NK-92 (cell line): ENCODE results near the gene GATA6.

Source experiments
- DNase-seq: peaks from one replicate; lab custom pipeline; 2025; ENCODE audit not compliant: unreplicated experiment; lab: John Stamatoyannopoulos, UW

The GATA6 gene

GRCh38 chr18:22166069-22166950, 3.1 kb upstream of the GATA6 start:
- no peak for DNase-seq

DNA sequence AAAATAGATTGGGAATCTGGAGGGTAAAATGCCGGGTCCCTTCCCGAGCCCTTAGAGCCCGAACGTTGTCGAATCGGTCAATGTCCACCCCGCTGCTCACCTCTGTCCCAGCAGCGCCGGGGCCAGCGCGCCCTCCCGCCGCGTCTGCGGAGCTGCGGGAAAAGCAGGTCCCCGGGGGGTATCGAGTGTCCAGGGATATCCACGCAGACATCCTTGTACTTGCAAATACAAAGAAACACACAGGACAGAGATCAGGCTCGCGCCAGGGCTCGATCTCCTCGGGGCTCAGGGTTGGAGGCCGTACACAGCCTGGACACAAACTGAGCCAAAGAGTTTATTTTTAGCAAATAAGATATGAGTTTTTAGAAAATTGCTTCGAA, 2.3 kb upstream of the GATA6 start:
- DNase-seq: no peak

GRCh38 chr18:22167471-22168241, 1.7 kb upstream of the GATA6 start:
- DNase-seq: no peak

- DNase-seq: no peak
Measured at GRCh38 chr18:22168360-22168921, 948 bp upstream of the GATA6 start.

DNA sequence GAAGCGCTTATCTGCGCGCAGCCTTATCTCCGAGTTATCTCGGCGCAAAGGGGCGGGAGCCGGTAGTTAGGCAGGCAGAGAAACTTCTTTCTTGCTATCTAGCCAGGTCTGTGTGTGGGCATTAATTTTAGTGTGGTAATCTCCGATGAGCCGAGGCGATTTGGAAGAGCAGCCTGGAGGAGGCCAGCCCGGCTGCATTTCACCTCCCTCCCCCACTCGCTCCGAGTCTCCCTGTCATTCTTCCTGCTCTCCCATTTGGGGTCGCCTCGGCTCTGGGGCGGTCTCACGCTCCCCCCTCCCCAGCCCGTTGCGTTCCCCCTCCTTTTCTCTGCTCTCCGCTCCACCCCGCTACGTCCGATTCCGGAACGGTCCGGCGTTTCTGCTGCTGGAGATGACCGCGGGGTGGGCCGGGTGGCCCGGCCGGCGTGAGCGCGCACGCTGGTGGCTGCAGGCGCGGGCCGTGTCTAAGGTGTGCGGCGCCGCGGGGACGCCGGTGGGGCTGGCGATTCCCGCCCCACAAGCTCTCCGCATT, 566 bp downstream of the GATA6 start:
- DNase-seq: no peak

DNA sequence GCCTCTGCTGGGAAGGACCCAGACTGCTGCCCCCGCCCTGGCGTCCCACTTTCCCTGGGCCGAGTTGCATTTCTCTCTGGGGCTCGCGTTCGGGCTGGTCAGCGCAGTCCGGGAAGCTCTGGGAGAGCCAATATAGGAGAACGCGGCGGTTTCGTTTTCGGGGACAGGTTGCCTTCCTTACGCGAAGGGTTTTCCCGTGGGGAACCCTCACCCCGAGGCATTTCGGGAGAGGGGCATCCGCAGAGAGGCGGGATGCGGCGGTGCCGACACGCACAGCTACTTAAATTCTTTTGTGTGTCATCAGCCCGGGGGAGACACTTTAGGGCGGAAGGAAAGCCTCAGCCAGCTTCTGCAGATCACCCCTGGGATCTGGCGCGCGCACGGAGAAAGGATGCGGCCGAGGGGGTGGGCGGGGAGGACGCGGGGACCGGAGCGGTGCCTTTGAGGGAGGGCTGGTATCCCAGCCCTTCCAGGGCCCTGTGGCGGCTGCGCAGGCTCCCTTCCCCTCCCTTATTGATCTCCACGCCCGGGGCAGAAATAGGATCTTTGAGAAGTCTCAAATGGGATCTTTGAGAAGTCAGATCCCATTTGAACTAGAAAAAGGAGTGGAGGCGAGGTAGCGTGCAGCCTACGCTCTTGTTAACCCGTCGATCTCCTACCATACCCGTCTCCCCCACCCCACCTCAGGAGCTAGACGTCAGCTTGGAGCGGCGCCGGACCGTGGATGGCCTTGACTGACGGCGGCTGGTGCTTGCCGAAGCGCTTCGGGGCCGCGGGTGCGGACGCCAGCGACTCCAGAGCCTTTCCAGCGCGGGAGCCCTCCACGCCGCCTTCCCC, 1.2 kb downstream of the GATA6 start:
- DNase-seq: no peak

DNA sequence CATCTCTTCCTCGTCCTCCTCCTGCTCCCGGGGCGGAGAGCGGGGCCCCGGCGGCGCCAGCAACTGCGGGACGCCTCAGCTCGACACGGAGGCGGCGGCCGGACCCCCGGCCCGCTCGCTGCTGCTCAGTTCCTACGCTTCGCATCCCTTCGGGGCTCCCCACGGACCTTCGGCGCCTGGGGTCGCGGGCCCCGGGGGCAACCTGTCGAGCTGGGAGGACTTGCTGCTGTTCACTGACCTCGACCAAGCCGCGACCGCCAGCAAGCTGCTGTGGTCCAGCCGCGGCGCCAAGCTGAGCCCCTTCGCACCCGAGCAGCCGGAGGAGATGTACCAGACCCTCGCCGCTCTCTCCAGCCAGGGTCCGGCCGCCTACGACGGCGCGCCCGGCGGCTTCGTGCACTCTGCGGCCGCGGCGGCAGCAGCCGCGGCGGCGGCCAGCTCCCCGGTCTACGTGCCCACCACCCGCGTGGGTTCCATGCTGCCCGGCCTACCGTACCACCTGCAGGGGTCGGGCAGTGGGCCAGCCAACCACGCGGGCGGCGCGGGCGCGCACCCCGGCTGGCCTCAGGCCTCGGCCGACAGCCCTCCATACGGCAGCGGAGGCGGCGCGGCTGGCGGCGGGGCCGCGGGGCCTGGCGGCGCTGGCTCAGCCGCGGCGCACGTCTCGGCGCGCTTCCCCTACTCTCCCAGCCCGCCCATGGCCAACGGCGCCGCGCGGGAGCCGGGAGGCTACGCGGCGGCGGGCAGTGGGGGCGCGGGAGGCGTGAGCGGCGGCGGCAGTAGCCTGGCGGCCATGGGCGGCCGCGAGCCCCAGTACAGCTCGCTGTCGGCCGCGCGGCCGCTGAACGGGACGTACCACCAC, 2.1 kb downstream of the GATA6 start:
- no peak for DNase-seq

DNA sequence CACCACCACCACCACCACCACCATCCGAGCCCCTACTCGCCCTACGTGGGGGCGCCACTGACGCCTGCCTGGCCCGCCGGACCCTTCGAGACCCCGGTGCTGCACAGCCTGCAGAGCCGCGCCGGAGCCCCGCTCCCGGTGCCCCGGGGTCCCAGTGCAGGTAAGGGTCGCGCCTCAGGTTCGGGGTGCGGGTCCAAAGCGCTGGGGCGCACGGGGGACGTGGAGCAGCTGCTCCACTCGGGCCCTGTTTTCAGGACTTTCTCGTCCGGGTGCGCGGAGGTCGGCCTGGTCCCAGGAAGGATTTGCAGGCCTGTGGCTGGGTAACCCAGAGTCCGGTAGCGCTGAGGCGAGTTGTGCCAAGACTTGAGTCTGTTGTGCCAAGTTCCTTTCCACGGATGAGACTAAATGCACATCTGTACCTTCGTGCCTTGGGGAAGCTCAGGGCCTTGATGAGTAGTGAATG, 2.8 kb downstream of the GATA6 start:
- no peak for DNase-seq

- no peak for DNase-seq
Measured at GRCh38 chr18:22172594-22173049, 3.2 kb downstream of the GATA6 start.

DNA sequence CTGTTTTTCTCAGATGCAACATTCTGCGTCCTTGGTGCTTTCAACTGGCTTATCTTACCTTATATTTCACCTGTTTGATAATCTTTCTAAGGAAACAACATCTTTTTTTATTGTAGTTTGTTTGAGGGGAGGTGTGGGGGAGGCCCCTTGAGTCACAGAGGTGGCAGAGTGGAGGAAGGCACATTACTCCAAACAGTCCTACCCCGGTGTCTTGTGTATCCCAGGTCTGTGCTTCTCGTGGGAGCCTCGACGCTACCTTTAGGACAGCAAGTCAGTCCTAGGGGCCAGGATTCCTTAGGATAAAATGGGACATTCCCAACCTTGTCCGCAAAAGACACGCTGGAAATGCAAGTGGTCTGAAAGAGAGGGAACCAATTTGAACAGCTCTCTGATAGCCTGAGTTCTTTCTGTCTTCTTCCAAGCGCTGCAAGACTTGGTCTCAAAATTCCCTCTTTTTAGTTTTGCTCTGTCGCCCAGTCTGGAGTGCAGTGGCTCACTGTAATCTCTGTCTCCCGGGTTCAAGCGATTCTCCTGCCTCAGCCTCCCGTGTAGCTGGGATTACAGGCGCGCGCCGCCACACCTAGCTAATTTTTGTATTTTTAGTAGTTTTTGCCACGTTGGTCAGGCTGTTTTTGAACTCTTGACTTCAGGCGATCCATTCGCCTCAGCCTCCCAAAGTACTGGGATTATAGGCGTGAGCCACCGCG, 4.0 kb downstream of the GATA6 start:
- DNase-seq: no peak

DNA sequence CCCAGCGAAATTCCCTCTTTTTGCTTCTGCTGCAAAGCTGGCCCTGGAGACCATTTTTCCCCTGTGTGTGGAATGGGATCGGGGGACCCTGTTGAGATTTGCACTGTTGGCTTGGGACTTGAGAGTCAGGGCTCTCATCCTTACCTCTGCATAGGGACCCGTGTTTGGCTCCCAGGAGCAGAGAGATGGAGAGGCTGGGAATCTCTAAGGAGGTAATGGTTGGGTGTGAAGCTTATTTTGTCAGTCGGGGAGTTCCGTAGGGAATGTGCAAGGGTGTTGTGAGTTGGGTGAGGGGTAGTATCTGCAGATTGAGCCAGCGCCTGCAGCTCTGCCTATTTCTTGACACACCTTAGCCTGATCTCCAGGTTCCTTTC, 4.5 kb downstream of the GATA6 start:
- no peak for DNase-seq

DNA sequence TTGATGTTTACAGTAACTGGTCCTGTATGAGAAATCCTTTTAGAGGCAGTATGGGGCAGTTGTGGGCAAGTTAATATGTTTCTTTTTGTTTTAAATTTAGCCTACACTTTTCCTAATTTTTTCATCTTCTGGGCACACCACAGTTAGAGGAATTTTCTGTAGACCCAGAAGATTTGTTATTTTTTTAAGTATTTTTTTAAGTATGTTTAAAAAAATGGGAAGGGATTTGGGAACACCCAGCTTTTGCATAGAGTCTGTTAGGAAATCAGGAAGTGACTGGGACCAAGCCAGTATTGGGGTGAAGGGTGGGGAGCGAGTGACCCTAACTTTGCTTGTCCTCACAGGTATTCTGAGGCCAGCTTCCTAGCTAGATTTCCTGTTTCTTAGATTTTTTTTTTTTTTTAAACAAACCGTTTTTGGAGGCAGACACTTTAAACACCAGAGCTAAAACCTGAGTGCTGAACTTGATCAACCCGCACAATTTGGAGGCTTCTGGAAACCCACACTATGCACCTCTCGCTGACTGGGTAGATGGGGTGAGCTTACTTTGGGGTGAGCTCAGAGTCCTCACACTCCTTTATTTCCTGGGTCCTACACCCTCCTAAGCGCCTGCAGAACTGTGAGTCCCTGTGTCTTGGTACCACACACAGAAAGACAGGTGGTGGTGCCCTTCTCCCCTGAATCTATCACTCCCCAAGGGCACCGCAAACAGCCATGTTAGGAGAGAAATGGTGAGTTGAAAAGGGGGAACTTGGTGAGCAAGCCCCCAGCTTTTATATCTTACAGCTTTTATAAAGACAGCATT, 5.2 kb downstream of the GATA6 start:
- no peak for DNase-seq

DNA sequence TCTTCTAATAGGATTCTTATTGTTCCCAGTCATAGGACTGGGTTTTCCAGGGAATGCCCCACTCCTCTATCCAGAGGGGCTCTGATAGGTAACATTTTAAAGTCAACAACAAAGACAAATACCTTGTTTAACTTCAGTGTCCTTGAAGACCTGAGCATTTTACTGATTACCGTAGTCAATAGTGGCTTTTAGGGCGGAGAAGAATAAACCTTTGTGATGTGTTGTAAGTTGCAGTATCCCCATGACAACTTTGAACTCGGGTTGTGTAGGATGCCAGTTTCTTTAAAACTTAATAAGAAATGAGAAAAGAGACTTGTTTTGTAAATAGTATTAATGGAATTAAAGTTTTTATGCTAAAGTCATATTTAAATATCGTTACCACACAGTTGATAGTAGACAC, 6.0 kb downstream of the GATA6 start:
- no peak for DNase-seq

DNA sequence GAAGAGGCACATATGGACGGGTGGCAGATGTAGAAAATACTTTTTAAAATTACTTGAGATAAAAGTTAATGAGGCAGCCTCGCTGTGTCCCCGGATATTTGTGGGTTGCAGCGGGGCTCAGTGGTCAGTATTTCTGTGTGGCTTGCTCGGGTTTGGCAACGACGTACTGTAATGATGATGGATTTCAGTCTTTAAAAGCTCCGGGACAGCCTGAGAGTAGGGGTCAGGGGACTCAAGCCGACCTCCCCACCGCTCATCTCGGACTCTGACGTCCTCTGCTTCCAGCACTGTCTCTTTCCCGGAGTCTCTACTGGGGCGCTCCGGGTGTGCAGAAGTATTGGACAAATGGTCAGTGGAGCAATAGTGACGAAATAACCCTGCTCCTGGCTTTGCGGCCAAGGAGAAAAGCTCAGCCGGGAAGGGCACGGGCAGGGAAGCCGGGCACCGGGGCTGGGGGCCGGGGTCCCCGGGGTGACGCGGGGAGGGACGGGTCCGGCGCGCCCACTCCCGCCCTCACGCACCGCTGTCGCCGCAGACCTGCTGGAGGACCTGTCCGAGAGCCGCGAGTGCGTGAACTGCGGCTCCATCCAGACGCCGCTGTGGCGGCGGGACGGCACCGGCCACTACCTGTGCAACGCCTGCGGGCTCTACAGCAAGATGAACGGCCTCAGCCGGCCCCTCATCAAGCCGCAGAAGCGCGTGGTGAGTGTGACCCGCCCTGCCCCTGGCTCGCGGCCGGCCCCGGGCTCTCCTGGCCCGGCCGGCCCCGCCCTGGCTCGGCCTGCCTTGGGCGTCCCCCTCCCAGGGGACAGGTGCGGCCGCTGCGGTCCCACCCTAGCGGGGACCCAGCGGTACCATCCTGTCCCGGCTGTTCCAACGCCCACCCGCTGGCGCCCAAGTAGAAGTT, 7.3 kb downstream of the GATA6 start:
- no peak for DNase-seq

DNA sequence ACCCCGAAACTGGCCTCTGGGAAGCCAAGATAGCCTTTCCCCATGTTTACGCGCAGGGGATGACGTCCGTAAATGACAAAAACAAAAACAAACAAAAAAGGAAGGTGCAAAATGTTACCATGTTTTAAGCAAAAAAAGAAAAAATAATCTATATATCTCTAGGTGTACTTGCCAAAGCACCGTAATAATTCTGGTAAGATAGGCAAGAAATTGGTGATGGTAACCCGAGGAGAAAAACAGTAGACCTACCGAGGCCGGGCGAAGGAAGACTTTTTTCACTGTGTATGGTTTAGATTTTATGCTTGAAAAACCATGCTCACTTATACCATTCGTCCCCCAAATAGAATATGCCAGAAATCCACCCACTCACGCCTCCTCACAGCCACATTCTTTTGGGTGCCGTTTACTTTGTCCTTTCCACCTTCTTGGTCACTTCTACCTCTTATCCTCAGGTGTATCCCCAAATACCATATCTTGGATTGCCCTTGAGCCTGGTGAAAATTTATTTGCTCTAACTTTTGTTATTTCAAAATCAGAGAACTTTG, 8.0 kb downstream of the GATA6 start:
- no peak for DNase-seq

- DNase-seq: no peak
Measured at GRCh38 chr18:22179174-22179573, 9.8 kb downstream of the GATA6 start.

- no peak for DNase-seq
Measured at GRCh38 chr18:22179631-22180030, 10.2 kb downstream of the GATA6 start.
